H1 (cell line): ENCODE data around the gene TRAF3IP1. TPM values are rescaled to one million over a fixed set of nuclear protein-coding genes. Genes with fewer than 3 reads are reported as not detected.

Experiments used
- CTCF ChIA-PET: fragments of 300-600 bp; sonication (Branson Sonifier 250); formaldehyde crosslinking; loops from one replicate; lab custom pipeline; 2021; ENCODE audit not compliant: partially characterized antibody; lab: Charles Lee
- POLR2A ChIA-PET: fragments of 300-600 bp; sonication (Branson Sonifier 250); formaldehyde crosslinking; loops from one replicate; lab custom pipeline; 2021; ENCODE audit warnings: inconsistent platforms; ENCODE audit not compliant: partially characterized antibody; lab: Charles Lee
- DNase-seq, 2 experiments: peaks; one replicate each; pipeline versions ENCODE4 v3.0.0 to v3.0.0-alpha.2; 2010 to 2022; ENCODE audit warnings: low spot score in 2 of 2, low read depth in 1 of 2, mixed read lengths in 1 of 2
- FAIRE-seq: peaks from 2 replicates; lab custom pipeline; 2011; peaks lifted over from hg19 to GRCh38; lab: Jason Lieb, UNC
- H2AFZ ChIP-seq: 2 replicates; pipeline ENCODE4 v1.8.1; 2012; ENCODE audit warnings: low read length, inconsistent platforms
- H2AK5ac ChIP-seq: 2 replicates; pipeline ENCODE4 v1.6.1; 2013; ENCODE audit warnings: low read depth, low read length
- H2BK120ac ChIP-seq: replicated peaks from 2 replicates; pipeline ENCODE3; 2013; ENCODE audit warnings: low read depth, low read length, inconsistent platforms
- H2BK12ac ChIP-seq: 2 replicates; pipeline ENCODE4 v1.6.1; 2013; ENCODE audit warnings: low read depth, low read length
- H2BK15ac ChIP-seq: 2 replicates; pipeline ENCODE4 v1.6.1; 2013; ENCODE audit warnings: low read length
- H2BK20ac ChIP-seq: 2 replicates; pipeline ENCODE4 v1.6.1; 2013; ENCODE audit warnings: low read length
- H2BK5ac ChIP-seq: 2 replicates; pipeline ENCODE4 v1.6.1; 2013; ENCODE audit warnings: low read depth, low read length
- H3K14ac ChIP-seq: 2 replicates; pipeline ENCODE4 v1.6.1; 2013; ENCODE audit warnings: inconsistent platforms; ENCODE audit not compliant: insufficient read length
- H3K18ac ChIP-seq: 2 replicates; pipeline ENCODE4 v1.6.1; 2013; ENCODE audit warnings: low read length; ENCODE audit errors: extremely low read depth
- H3K23ac ChIP-seq: 2 replicates; pipeline ENCODE4 v1.6.1; 2013; ENCODE audit warnings: inconsistent platforms; ENCODE audit not compliant: insufficient read length
- H3K23me2 ChIP-seq: 2 replicates; pipeline ENCODE4 v1.6.1; 2013; ENCODE audit warnings: low read depth, low read length
- H3K27ac ChIP-seq: 2 replicates; pipeline ENCODE4 v1.6.1; 2011; ENCODE audit warnings: low read depth, low read length, inconsistent platforms
- H3K27me3 ChIP-seq, 4 experiments: replicated peaks in 1 of 4; 1 replicate in 1 of 4; 2 replicates in 3 of 4; pipeline versions ENCODE4 v1.6.1 to v1.8.1; 2011 to 2013; ENCODE audit warnings: low read length in 3 of 4, mild to moderate bottlenecking in 3 of 4, inconsistent platforms in 2 of 4, mixed read lengths in 2 of 4, moderate library complexity in 1 of 4; ENCODE audit not compliant: control insufficient read depth in 3 of 4, insufficient read depth in 3 of 4; ENCODE audit errors: extremely low read depth in 1 of 4
- H3K36me3 ChIP-seq, 4 experiments: 2 replicates each; pipeline versions ENCODE4 v1.6.1 to v1.8.1; 2011 to 2013; ENCODE audit warnings: mild to moderate bottlenecking in 4 of 4, low read length in 3 of 4, moderate library complexity in 2 of 4, control low read depth in 1 of 4, inconsistent platforms in 1 of 4; ENCODE audit not compliant: insufficient read depth in 4 of 4, control insufficient read depth in 2 of 4
- H3K4ac ChIP-seq: replicated peaks from 2 replicates; pipeline ENCODE3; 2013; ENCODE audit warnings: low read length, low read depth, mixed read lengths, inconsistent platforms; ENCODE audit not compliant: insufficient read length
- H3K4me1 ChIP-seq, 4 experiments: replicated peaks in 1 of 4; 1 replicate in 1 of 4; 2 replicates in 3 of 4; pipeline versions ENCODE4 v1.6.1 to v1.8.1; 2011 to 2013; ENCODE audit warnings: low read length in 3 of 4, inconsistent platforms in 2 of 4, mixed read lengths in 1 of 4; ENCODE audit not compliant: insufficient read depth in 4 of 4, control insufficient read depth in 3 of 4
- H3K4me2 ChIP-seq, 2 experiments: 2 replicates each; pipeline versions ENCODE4 v1.6.1 to v1.8.1; 2011 to 2013; ENCODE audit warnings: low read depth in 2 of 2, low read length in 2 of 2, control low read depth in 1 of 2, inconsistent platforms in 1 of 2, mild to moderate bottlenecking in 1 of 2; ENCODE audit not compliant: insufficient read depth in 1 of 2
- H3K4me3 ChIP-seq, 4 experiments: fragments of 200-600, 300-600 bp in 1 of 4; sonication (generic), shearing (Covaris generic), sonication (Bioruptor Twin) in 1 of 4; 2 replicates each; pipeline versions ENCODE4 v1.5.1 to v1.8.1; 2011 to 2016; ENCODE audit warnings: low read length in 4 of 4, low read depth in 3 of 4, control low read depth in 2 of 4, inconsistent platforms in 2 of 4, mild to moderate bottlenecking in 2 of 4, mixed read lengths in 1 of 4, moderate library complexity in 1 of 4; ENCODE audit not compliant: insufficient read depth in 2 of 4; ENCODE audit errors: extremely low read depth in 1 of 4
- H3K56ac ChIP-seq: replicated peaks from 2 replicates; pipeline ENCODE3; 2013; ENCODE audit warnings: low read depth, mild to moderate bottlenecking, mixed read lengths, low read length, inconsistent platforms; ENCODE audit not compliant: insufficient read length
- H3K79me1 ChIP-seq: 2 replicates; pipeline ENCODE4 v1.6.1; 2013; ENCODE audit warnings: low read depth, low read length, control low read depth
- H3K79me2 ChIP-seq, 2 experiments: 2 replicates each; pipeline versions ENCODE4 v1.6.1 to v1.8.1; 2012 to 2013; ENCODE audit warnings: low read length in 2 of 2, mild to moderate bottlenecking in 2 of 2, inconsistent platforms in 1 of 2; ENCODE audit not compliant: insufficient read depth in 2 of 2, control insufficient read depth in 1 of 2
- H3K9ac ChIP-seq, 4 experiments: replicated peaks in 1 of 4; 1 replicate in 1 of 4; 2 replicates in 3 of 4; pipeline versions ENCODE4 v1.6.1 to v1.8.1; 2011 to 2013; ENCODE audit warnings: low read depth in 3 of 4, low read length in 3 of 4, control low read depth in 2 of 4, mild to moderate bottlenecking in 2 of 4, moderate library complexity in 2 of 4, inconsistent platforms in 1 of 4; ENCODE audit errors: extremely low read depth in 1 of 4
- H3K9me3 ChIP-seq, 2 experiments: 2 replicates each; pipeline versions ENCODE4 v1.6.1 to v1.8.1; 2012 to 2013; ENCODE audit warnings: mild to moderate bottlenecking in 2 of 2, moderate library complexity in 2 of 2, control low read depth in 1 of 2, inconsistent platforms in 1 of 2, low read depth in 1 of 2, low read length in 1 of 2, mixed read lengths in 1 of 2; ENCODE audit not compliant: insufficient read depth in 2 of 2
- H4K20me1 ChIP-seq, 2 experiments: replicated peaks in 1 of 2; 2 replicates each; pipeline versions ENCODE3 to v1.8.1; 2011 to 2013; ENCODE audit warnings: inconsistent platforms in 2 of 2, low read length in 2 of 2, mild to moderate bottlenecking in 1 of 2; ENCODE audit not compliant: insufficient read depth in 2 of 2, control insufficient read depth in 1 of 2
- H4K5ac ChIP-seq: 2 replicates; pipeline ENCODE4 v1.6.1; 2013; ENCODE audit warnings: low read length, low read depth, mixed read lengths, inconsistent platforms; ENCODE audit not compliant: insufficient read length
- H4K8ac ChIP-seq: 2 replicates; pipeline ENCODE4 v1.8.0; 2013; ENCODE audit warnings: mild to moderate bottlenecking, moderate library complexity, low read length, inconsistent platforms; ENCODE audit not compliant: insufficient read depth; ENCODE audit errors: extremely low read depth
- H4K91ac ChIP-seq: replicated peaks from 2 replicates; pipeline ENCODE3; 2013; ENCODE audit warnings: low read length, mixed read lengths, inconsistent platforms; ENCODE audit not compliant: insufficient read length
- POLR2AphosphoS5 ChIP-seq: IDR thresholded peaks from 2 replicates; pipeline ENCODE4 v1.6.1; 2011; ENCODE audit warnings: low read depth, low read length
- WGBS, 2 experiments: shearing (Covaris generic) in 1 of 2; methylation state at CpG; one replicate each; pipeline versions ENCODE4 v1.1.6 to v1.1.7; 2013 to 2015; ENCODE audit warnings: low lambda C conversion rate in 2 of 2, mixed read lengths in 2 of 2, inconsistent platforms in 1 of 2, low coverage in 1 of 2, missing lambda C conversion rate in 1 of 2; ENCODE audit not compliant: insufficient replicate concordance in 2 of 2, insufficient coverage in 1 of 2, insufficient read length in 1 of 2; ENCODE audit errors: extremely low coverage in 1 of 2, missing lambda C conversion rate in 1 of 2; 5-methylcytosine and 5-hydroxymethylcytosine counted together
- polyA plus RNA-seq, 7 experiments: library from polyadenylated mRNA; depleted of rRNA in 3 of 7; stranded (reverse) in 5 of 7; unstranded in 2 of 7; fragments of >200 nt in 5 of 7; fragments of 200-250 nt in 2 of 7; gene quantifications; 1 replicate in 5 of 7; 2 replicates in 1 of 7; 4 replicates in 1 of 7; pipeline versions ENCODE4 v1.2.1 to v1.2.3, GENCODE V29; 2011 to 2013; ENCODE audit warnings: missing spikeins in 2 of 7, mixed read lengths in 2 of 7
- total RNA-seq: library from RNA; stranded (reverse); fragmentation: NEBNext Ultra II Directional; extraction: Animal tissue kit (Norgen Biotek cat#: 25700); gene quantifications from 2 replicates; pipeline ENCODE4 v1.2.1, GENCODE V29; 2021

The TRAF3IP1 gene
- total and polyA plus RNA-seq, 2 of the 8 experiments (the other 6 are each of a cell fraction or from before 2014, with no cell fraction given) = 2.3 to 17.5 TPM

DNA sequence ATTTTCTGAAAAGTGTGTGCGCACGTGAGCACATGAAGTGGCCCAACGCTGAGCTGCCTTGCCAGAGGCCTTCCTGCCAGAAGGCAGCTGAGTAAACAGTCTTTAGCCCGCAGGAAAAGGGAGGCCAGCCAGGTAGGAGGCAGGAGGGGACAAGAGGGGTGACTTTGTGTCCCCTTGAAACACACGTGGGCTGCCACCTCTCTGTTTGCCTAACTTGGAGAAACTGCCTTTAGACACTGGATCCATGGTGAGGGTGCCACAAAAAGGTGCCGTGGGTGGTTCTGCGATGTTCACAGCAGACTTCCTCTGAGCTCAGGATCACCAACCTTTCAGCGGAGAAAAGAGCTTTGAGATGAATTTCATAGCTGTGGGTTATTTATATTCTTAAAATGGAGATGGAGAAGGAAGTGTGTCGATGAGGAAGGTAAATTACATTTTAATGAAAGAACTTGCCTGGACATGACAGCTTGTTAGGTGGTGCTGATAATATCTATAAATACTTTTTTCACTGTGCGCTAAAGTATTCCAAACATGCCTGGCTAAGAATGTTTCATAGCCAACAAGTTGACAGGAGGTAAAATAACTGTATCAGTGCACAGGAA lies 69.8 kb downstream of the TRAF3IP1 start:
- ChIA-PET CTCF (interaction anchor here (1.0 to 1.5 kb wide), 2 partner anchors 23 to 33 kb away, joined by 3 to 6 read pairs; no protein-coding TSS in a partner anchor), POLR2A (no interaction called here)
- Histone ChIP-seq H3K4ac (peak overlapping the region; percentile 90), H3K18ac (no peak overlapping the region), H2BK15ac (no peak overlapping the region), H2BK5ac (0 out of 2 replicates have a peak overlapping the region, but pooled peaks have one; percentile 71), H2BK20ac (no peak overlapping the region), H4K8ac (no peak overlapping the region), H2BK120ac (no peak overlapping the region), H3K79me1 (no peaks in the 10 kb centered on the region), H3K4me1 (no peaks in the 10 kb centered on the region), H2AFZ (no peak overlapping the region), H4K20me1 (no peaks in the 10 kb centered on the region), H3K9me3 (no peaks in the 10 kb centered on the region), H4K5ac (no peak overlapping the region), H3K9ac (no peak overlapping the region), H4K91ac (no peak overlapping the region), H3K56ac (no peak overlapping the region), H3K4me2 (no peak overlapping the region), H3K23ac (no peak overlapping the region), H3K27me3 (no peaks in the 10 kb centered on the region), H2AK5ac (no peak overlapping the region), H2BK12ac (no peak overlapping the region), H3K36me3 (no peaks in the 10 kb centered on the region), H3K23me2 (no peaks in the 10 kb centered on the region), H3K14ac (no peak overlapping the region), H3K27ac (peak overlapping the region; percentile 15; the same call in 1 of the 2 replicates), H3K4me3 (no peak overlapping the region), H3K79me2 (no peaks in the 10 kb centered on the region)
- 93 to 100% methylated on average over 1 to 10 of the region's 10 CpGs for WGBS, 2 experiments
- DNase-seq = no peak
- no peak for TF ChIP-seq POLR2AphosphoS5
- no peak for FAIRE-seq
